ENCODE measurements around the gene SNX18.
A peak's percentile ranks its signal among the peaks of the same experiment; 100 is the strongest.
"Not testable (repeated sequence)": the region's sequence is repeated elsewhere in the genome, so short reads cannot be mapped to it uniquely, and the experiment has no call there.

SNX18 gene, protein sequence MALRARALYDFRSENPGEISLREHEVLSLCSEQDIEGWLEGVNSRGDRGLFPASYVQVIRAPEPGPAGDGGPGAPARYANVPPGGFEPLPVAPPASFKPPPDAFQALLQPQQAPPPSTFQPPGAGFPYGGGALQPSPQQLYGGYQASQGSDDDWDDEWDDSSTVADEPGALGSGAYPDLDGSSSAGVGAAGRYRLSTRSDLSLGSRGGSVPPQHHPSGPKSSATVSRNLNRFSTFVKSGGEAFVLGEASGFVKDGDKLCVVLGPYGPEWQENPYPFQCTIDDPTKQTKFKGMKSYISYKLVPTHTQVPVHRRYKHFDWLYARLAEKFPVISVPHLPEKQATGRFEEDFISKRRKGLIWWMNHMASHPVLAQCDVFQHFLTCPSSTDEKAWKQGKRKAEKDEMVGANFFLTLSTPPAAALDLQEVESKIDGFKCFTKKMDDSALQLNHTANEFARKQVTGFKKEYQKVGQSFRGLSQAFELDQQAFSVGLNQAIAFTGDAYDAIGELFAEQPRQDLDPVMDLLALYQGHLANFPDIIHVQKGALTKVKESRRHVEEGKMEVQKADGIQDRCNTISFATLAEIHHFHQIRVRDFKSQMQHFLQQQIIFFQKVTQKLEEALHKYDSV

DNA sequence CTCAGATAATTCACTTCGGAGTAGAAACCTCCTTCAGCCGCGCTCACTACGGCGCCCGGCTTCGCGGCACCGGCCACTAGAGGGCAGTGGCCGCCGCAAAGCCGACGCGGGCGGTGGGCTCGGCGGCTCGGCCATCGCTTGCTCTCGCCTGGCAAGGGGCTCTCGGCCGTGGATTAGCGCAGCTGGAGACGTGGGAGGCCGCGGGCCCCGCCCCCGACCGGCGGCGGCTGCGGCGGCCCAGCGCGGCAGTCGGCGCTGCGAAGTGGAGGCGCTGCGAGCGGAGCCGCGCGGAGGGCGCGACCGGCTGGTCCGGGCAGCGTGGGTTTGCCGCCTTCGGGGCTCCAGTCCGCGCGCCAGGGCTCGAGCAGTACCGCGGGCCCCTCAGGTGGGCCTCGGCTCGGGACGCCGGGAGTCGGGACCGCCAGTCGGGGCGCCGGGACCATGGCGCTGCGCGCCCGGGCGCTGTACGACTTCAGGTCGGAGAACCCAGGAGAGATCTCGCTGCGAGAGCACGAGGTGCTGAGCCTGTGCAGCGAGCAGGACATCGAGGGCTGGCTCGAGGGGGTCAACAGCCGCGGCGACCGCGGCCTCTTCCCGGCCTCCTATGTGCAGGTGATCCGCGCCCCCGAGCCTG is at the start of gene SNX18:
TSS of gene SNX18 (plus strand) at position 248 of the 634 bp plus-strand sequence. CDS start at position 442, 194 bp downstream.
- peak; percentile 85 to 91 for DNase-seq

DNA sequence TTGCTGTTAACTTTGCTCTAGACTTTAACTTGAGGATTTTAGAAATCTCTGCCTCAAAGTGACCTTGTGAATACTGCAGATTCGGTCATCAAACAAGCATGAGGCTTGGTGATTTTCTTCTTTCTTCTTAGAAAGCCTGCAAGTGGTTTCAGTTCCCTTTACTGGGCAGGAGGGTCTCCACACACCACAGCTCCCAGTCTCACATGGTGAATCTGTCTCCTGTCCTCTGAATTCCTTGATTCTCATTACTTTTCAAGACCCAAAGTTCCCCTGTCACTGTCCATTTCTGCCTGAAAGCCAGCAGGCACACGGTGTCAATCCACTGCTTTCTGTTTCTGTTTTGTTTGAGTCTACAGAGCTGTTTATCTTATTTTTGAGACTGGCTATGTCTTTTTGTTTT is 47.9 kb upstream of the SNX18 start:
- no peak for DNase-seq

DNA sequence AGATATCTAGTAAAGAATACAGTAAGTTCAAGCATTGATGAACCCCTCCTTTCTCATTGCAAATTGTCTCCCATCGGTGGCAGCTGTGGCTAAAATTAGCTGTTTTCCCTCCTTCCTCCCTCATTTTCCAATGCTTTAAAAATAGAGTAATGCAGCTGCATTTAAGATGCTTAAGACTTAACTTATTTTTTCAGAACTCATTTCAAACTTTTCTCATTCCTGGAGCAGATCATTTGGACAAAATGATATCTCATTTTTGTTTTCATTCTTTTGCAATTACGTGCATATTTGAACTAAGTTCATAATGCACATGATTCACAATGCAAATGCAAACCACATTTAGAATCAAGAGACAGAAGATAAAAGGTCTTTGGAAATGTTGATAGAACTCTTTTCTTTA is 47.4 kb upstream of the SNX18 start:
- no peak for DNase-seq

DNA sequence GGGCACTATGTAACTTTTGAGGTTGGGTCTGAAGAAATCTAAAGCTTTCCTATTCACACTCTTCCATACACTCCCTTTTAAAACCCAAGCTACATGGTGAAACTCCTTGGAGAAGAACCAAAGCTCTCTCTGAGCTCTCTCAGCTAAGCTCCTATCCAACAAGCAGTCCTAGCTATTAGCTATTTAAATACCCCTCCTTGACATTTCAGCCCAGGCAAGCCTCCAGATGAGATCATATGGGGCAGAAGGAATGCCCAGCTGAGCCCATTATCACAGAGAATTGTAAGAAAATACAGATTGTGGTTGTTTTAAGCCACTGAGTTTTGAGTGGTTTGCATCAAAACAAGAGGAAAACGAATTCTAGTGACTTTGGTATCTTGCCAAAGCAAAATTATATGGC is 46.9 kb upstream of the SNX18 start:
- DNase-seq = no peak

DNA sequence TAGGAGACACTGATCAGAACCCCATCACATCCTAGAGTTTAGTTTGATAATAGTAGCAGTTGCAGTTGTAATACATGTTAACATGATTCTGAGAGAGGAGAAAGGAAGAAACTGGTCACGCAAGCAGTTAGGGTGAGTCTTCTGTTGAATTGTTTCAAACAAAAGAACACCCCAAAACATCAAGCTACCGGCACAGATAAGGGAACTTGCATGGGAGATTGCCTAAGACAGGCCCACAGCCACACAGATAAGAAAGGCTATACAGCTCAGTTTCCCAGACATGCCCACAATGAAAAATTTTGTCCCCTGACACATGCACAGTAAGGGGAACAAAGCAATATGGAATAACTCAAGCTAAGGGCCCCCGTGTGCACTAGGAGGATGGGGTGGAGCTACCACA is 46.2 kb upstream of the SNX18 start:
- DNase-seq = no peak

DNA sequence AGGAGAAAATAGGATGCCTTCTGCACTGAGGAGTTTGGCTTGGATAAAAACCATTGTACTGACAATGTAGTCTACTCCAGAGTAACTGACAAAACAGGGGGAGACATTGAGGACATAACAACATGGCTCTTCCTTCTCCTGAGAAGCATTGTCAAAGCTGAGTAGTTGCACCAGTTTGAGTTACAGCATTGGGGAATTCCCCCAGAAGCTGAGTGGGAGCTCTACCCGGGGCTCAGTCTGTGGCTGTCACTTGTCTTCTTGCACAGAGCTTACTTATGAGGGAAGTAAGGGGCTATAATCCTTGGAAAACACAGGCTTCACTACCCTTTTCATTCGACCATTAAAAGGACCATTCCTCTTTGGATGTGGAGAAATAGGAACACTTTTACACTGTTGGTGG is 40.9 kb upstream of the SNX18 start:
- no peak for DNase-seq

DNA sequence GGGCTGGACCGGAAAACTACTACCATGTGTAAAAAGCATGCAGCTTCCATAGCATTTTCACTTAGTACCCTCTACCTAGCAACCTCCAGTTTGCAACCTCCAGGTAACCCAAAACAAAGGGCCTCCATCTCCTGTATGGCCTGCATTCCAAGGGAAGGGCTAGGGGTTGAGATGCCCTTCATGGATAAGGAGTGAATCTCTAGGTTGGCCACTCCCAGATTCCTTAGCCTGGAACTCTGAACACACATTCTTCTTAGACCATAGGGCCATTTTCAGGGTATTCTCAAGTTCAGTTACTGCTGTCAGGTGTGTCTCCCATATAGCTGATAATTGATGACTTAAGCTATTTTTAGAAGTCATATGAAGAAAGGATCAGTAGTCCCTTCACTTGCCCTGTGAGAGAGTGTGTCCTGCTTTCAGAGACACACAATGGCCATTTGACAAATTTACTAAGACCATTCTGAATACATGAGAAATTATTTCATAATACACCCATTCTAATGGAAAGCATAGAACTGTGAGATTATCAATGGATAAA is 39.5 kb upstream of the SNX18 start:
- DNase-seq = no peak

DNA sequence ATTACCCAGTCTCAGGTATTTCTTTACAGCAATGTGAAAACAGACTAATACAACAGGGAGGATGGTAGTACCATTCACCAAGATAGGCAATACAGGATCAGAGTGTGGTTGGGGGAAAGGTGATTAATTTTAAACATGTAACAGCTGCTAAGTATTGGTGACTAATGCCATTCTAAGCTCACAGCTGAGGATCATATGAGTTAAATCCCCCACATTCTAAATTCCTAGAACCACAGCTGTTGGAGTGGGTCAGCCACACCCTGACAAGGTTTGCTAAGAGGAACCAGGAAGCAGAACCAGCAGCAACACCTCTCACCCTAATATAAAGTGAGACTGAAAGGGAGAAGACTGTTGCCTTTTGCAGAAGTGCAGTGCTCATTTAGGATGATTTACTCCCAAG is 37.3 kb upstream of the SNX18 start:
- no peak for DNase-seq

DNA sequence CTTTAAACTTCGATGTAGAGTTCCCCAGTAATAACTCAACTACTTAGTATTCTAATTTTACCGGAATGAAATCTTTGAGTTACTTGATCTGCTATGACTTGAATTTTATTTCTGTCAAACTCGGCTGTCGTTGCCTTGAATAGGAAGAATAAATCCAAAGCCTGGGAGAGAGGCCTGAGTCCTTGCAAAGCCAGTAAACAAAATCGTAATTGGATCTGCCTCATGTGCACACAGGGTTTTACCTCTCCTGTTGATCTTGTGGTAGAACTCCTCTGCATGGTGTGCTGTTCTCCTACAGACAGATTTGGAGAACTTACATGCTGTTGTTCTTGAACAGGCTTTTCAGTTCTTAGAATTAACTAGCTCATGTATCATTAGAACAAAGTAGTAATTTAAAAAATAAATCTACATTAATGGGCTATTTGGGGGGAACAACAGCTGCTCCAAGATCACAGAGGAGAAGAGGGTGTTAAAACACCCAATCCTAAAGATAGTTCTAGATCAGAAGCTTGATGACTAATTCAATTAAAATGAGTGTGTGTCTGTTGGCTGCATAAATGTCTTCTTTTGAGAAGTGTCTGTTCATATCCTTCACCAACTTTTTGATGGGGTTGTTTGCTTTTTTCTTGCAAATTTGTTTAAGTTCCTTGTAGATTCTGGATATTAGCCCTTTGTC is 33.2 kb upstream of the SNX18 start:
- DNase-seq = no peak

DNA sequence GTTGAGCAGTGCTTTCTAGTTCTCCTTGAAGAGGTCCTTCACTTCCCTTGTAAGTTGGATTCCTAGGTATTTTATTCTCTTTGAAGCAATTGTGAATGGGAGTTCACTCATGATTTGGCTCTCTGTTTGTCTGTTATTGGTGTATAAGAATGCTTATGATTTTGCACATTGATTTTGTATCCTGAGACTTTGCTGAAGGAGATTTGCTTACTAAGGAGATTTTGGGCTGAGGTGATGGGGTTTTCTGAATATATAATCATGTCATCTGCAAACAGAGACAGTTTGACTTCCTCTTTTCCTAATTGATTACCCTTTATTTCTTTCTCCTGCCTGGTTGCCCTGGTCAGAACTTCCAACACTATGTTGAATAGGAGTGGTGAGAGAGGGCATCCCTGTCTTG is 31.9 kb upstream of the SNX18 start:
- DNase-seq = not testable (repeated sequence)

DNA sequence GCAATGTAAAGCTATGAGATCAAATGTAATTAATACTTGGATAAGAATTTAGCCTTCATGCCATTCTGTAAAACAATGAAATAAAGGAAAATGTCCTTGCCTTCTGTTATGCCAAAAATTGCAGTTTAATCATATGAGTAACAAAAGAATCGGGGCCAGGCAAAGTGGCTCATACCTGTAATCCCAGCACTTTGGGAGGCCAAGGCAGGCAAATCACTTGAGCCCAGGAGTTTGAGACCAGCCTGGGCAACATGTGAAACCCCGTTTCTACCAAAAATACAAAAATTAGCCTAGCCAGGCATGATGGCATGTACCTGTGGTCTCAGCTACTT is 27.9 kb upstream of the SNX18 start:
- DNase-seq = not testable (repeated sequence)

DNA sequence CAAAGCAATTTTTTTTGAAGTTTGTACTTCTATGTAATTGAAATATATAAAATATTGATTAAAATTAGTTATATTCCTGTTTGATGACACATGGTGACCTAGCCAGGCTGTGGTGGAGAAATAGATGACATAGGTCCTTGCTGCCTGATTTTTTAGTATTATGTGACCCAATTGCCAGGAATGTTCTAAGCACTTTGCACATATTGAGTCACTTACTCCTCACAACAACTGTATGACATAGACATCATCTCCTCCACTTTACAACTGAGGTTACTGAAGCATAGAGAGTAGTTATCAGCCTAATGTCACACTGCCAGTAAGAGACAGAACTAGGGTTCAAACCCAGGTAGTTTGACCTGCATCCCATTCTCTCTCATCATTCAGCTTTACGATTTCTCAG is 26.2 kb upstream of the SNX18 start:
- no peak for DNase-seq

DNA sequence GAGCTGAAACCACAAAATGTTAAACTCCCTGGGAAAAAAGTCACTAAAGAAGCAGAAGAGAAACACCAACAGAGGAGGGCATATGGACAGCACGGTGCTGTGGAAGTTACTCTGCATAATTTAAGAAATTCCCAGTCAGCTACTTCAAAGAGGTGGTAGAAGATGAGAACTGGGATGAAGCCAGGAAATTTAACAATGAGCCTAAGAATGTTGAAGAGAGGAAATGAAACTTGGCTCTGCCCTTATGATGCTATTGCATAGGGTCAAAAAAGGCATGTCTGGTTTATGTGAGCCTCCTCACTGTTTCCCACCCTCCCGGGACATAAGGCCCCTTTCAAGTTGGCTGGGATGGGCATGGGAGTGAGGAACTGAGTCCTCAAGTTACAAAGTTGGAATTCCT is 25.4 kb upstream of the SNX18 start:
- DNase-seq = no peak

DNA sequence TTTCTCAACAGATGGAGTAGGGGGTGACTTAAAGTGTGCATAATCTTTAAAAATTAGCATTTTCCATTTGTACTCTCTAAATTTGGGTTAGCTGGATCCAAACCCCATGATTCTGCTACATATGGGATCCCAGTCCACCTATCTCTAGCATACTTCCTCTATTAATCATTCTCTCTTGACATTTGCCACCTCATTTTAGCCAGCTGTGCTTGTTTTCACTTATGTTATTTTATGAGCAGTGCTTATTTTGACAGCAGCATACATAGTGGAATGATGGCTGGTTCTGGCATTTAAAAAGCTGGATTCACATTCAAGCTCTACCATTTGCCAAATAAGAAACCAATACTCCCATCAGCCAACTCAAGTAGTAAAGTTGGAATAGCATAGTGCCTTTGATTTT is 22.5 kb upstream of the SNX18 start:
- DNase-seq = no peak

DNA sequence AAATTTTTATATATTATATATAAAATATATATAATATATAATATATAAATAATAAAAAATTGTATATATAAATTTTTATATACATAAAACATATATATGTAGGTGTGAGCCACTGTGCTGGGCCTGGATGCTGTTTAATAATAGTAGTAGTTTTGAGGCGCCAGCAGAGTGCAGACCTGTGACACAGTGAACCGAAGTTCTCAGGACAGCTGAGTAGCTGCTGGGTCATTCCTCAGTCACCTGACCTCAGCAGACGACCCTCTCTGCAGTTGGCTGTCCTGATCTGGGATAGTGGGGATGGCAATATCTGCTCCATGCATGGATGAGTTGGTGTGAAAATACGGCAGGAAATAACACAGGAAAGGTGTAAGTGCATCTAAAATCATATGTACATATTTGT is 3.3 kb upstream of the SNX18 start:
- no peak for DNase-seq

DNA sequence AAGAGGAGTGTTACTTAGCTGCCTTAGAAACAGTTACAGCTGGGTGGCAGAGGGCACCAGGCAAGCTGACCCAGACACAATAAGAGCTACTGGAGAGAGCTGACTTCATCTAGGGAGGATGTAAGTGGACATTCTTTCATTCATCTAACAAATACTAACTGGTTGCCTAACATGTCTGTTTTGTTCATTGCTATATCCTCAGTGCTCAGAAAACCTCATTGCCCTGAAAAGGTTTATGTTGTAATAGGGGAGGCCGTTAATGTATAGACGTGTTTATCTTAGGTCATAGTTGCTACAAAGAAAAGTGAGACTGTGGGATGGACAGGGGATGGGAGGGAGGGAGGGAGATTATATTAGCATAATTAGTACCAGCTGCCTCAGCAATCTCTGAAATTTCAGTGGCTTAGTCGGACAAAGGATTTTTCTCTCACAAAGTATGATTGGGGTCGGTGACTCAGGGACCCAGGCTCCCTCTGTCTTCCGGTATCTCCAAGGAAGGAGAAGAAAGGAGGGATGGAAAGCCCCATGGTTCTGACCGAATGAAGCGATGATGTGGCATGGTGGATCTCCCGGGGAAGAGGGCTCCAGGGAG is 2.6 kb upstream of the SNX18 start:
- no peak for DNase-seq

DNA sequence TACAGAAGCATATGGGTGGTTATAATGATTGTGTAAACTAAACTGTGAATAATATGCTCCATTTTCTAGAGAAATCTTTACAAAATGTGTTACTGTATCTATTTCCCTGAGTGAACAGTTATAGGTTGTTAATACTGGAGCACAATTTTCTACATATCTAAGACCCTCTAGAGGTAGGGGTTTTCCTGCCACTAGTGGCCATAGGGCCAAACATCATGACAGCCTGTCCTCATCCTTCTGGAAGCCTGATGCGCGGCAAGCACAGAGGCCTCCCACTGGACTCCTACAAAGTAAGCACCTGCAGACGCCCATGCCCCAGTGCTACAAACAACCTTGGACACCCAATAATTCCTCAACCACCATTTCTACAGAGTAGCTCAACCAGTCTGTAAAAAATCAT is 1.9 kb upstream of the SNX18 start:
- no peak for DNase-seq

DNA sequence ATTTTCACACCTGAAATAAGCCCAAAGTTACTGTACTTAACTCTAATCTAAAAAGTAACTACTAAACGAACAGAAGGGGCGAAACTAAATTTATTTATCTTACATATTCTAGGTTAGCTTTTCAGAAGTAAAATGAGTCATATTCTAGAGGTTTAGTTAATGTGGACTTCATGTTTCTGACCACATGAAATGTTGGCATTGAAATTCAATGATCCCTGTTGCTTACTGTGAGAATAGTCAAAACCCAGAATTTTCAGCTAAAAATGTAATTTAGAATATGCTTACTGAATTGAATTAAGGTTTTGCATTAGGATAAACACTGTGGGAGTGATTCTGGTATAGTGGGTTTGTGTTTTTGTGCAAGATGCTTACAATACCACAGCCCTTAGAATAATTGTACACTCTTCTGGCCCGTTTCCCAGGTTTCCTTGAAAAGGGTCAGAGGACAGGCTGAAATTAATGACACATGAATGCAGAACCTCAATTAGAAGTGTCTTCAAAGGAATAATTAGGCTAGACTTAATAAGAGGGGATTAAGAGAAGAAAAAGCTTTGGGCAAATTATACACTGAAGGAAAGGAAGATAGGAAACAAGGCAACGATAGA is 1.4 kb upstream of the SNX18 start:
- no peak for DNase-seq

DNA sequence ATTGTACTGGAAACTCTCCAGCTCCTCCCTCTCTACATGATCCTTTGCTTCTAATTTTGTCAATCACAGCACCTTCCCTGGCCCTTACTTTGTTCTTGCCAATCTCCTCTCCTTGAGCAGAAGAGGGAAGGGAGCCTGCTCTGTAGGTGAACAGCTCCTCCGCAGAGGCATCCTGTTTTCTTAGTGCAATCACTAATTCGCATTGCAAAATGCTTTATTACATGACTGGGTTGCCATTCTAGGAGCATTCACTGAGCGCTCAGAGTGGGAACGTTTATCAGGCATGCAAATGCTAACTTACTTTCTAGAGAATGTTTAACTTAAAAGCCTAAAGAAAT is 416 bp upstream of the SNX18 start:
- DNase-seq = no peak

DNA sequence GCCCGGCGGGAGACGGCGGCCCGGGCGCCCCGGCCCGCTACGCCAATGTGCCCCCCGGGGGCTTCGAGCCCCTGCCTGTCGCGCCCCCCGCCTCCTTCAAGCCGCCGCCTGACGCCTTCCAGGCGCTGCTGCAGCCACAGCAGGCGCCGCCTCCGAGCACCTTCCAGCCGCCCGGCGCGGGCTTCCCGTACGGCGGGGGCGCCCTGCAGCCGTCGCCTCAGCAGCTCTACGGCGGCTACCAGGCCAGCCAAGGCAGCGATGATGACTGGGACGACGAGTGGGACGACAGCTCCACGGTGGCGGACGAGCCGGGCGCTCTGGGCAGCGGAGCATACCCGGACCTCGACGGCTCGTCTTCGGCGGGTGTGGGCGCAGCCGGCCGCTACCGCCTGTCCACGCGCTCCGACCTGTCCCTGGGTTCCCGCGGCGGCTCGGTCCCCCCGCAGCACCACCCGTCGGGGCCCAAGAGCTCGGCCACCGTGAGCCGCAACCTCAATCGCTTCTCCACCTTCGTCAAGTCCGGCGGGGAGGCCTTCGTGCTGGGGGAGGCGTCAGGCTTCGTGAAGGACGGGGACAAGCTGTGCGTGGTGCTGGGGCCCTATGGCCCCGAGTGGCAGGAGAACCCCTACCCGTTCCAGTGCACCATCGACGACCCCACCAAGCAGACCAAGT is 723 bp downstream of the SNX18 start:
- DNase-seq = peak in 1 of 2 donors; percentile 46

DNA sequence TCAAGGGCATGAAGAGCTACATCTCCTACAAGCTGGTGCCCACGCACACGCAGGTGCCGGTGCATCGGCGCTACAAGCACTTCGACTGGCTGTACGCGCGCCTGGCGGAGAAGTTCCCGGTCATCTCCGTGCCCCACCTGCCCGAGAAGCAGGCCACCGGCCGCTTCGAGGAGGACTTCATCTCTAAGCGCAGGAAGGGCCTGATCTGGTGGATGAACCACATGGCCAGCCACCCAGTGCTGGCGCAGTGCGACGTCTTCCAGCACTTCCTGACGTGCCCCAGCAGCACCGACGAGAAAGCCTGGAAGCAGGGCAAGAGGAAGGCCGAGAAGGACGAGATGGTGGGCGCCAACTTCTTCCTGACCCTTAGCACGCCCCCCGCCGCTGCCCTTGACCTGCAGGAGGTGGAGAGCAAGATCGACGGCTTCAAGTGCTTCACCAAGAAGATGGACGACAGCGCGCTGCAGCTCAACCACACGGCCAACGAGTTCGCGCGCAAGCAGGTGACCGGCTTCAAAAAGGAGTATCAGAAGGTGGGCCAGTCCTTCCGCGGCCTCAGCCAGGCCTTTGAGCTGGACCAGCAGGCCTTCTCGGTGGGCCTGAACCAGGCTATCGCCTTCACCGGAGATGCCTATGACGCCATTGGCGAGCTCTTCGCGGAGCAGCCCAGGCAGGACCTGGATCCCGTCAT is 1.4 kb downstream of the SNX18 start:
- DNase-seq = no peak

DNA sequence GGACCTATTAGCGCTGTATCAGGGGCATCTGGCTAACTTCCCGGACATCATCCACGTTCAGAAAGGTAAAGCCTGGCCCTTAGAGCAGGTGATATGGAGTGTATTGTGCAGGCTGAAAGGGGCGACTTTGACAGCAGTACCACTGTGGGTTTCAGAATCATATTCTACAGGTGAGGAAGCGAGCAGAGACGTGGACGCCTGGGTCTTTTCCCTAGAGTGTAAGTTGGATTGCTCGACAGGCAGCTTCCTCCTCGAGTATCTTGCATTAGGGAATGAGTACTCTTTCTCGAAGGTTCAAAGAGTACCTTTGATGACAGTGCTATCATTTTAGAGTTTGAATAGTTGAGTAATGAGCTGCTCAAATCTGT is 1.9 kb downstream of the SNX18 start:
- DNase-seq = no peak

All from hippocampal formation (tissue), 2 donors.